GM18526 (cell line): ENCODE measurements around the gene CUL1.

Experiments used
- POLR2A ChIP-seq: IDR thresholded peaks from 3 replicates; pipeline ENCODE4 v1.6.1; 2011; ENCODE audit not compliant: insufficient read length; ENCODE audit errors: extremely low read depth

CUL1 gene

GRCh38 chr7:148753224-148753623, 54.5 kb downstream of the CUL1 start:
- TF ChIP-seq POLR2A: no peak

- no peak for TF ChIP-seq POLR2A
Measured at GRCh38 chr7:148754912-148755311, 56.2 kb downstream of the CUL1 start.

DNA sequence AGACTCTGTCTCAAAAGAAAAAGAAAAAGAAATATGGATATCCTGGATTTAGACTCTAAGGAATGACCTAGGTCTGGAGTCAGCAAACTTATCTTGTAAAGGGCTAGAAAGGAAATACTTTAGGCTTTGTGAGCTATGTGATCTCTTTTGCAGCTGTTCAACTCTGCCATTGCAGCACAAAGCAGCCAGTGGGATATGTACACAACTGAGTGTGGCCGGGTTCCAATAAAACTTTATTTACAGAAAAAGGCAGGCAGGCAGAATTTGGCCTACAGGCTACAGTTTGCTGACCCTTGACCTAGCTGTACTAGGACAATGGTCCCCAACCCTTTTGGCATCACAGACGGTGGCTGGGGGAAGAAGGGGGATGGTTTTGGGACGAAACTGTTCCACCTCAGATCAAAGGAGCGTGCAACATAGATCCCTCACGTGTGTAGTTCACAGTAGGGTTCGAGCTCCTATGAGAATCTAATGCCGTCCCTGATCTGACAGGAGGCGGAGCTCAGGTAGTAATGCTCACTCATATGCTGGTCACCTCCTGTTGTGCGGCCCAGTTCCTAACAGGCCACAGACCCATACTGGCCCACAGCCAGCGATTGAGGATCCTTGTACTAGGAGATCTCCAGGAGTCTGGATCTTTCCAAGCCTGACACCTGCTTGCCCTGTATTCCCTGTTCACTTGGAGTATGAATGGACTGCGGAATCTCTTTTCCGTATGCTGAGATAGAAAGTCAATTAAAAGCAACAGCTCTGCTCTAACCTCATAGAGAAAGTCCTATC, 63.0 kb downstream of the CUL1 start:
- TF ChIP-seq POLR2A: no peak

GRCh38 chr7:148763622-148764021, 64.9 kb downstream of the CUL1 start:
- no peak for TF ChIP-seq POLR2A

DNA sequence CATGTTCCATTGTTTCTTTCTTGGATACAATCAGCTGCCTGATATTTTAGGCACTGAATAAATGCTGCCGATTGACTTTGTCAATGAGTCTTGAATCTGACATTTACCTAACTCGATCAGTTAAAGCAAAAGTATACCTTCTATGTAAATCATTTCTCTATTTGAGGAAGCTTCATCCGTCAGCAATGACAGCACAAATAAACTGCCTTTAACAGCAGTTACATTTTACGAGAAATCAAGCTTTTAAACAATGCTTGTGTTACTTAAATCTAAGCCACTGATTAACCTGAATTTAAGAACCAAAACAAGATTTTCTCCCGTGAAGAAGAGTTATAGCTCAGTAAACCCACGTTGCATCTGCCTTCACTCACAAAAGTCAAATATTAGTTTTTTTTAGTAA, 71.3 kb downstream of the CUL1 start:
- no peak for TF ChIP-seq POLR2A

DNA sequence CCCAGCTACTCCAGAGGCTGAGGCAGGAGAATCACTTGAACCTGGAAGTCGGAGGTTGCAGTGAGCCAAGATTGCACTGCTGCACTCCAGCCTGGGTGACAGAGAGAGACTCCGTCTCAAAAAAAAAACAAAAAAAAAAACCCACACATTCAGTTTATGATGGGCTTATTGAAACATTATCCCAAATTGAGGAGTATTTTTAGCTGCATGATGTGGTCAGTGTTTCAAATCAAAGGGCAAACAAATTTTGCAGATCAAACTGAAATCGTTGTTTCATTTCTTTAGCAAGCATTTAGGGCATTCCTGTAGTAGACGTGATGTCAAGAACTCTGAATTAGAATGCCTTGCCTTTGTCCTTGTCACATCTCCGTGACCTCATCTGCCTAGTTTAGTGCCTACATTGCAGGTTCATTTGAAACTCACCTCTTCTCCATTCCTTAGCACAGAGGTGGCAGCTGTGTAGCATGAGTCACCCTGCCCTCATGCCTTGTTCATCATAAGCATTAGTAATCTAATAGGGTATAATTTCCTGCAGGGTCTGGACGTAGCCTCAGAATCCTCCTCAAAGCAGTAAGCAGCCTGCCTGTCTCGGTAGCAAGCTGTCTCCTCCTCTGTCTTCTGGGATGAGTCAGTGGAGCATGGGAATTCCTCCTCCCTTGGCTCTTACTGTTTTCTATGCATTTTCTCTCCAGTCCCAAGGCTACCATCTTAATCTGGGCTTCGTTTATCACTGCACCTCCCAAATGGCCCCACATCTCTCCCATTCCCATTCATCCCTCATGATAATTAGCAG, 73.8 kb downstream of the CUL1 start:
- TF ChIP-seq POLR2A: no peak

- no peak for TF ChIP-seq POLR2A
Measured at GRCh38 chr7:148773334-148773733, 74.6 kb downstream of the CUL1 start.

DNA sequence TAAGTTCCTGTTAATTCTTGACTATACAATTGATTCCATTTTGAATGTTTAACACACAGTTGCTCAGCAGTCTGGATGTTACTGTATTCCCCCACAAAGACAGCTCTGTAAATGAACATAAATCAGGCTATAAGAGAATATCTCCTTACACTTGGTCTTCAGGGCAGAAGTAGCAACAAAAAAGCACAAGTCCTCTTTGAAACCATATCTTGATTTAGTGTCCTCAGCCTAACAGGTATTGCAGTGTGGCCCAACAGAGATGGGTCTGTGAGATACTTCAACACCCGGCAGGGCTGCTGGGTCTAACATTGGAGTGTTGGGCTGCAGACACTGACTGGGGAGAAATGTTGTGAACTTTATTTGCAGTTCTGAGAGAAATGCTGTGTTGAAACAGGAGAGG, 75.8 kb downstream of the CUL1 start:
- TF ChIP-seq POLR2A: no peak

DNA sequence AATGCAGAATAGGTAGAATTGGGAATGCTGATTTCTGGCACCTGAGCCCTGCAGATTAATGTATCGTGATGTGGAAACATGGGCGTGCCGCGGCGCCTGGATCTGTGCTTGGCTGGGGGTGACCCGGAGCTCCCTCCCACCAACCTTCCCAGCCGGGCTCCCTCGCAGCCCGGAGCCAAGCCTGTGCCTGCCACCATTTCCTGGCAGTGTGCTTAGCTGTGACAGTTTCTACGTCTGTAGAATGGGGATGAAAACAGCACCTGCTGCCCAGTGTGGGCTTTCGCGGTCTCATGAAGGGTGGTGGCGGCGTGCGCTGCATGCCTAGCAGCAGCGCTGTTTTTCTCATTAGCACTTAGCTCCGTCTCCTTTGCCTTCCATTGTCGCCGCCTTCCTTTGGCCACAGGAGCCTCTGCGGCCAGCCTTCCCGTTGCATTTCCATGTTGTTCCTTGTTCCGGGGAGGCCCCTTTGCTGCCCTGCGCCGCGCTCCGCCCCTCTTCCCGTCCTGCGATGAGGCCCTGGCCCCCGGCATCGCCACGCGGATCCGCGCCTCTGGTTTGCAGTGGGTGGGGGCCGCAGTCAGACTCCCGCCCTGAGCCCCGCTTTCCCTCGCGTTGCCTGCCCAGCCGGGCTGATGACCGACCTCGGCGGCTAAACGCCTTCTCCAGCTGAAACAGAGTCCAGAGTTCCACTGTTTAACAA, 84.2 kb downstream of the CUL1 start:
- no peak for TF ChIP-seq POLR2A

GRCh38 chr7:148783801-148784527, 85.3 kb downstream of the CUL1 start:
- TF ChIP-seq POLR2A: no peak

DNA sequence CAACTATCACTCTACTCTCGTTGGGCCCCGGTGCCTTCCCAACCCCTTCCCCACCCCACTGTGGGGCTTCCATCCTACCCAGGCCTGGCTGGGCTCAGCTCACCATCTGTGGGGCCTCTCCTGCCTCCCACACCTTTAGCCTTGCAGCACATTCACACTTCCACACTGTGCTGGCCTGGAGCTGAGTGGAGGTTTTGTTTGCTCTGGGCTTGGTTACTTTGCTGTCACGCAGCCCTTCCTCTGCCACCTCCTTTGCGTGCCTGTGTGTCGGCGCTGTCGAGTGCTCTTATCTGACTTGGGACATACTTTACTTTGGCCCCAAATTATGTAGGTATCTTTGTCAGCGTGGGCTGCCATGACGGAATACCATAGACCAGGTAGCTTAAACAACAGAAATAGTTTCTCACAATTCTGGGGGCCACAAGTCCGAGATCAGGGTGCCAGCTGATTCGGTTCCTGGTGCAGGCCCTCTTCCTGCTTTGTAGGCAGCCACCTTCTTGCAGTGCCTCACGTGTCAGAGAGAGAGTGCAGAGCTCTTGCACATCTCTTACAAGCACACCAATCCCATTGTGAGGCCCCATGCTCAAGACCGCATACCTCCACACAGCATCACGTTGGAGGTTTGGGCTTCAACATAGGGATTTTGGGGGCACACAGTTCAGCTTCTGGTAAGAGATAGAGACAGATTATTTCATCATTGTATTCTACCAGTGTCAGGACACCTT, 89.0 kb downstream of the CUL1 start:
- TF ChIP-seq POLR2A: no peak

DNA sequence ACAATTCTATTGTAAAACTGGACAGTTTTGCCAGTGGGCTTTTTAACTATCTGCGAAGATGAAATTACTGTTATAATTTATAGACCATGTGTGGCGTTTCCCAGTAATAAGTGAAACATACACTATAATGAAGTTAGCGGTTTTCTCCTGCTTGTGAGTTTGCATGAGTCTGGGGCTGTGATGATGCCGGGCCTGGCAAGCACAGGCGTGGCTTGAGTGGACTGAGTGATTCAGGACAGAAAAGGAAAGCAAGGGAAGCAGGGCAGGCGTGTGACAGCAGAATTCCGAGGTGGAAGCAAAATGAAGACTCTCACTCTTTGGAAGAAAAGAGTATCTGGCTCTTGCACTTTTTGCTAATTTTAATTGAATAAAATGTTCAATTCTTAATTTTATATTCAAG, 90.5 kb downstream of the CUL1 start:
- no peak for TF ChIP-seq POLR2A

DNA sequence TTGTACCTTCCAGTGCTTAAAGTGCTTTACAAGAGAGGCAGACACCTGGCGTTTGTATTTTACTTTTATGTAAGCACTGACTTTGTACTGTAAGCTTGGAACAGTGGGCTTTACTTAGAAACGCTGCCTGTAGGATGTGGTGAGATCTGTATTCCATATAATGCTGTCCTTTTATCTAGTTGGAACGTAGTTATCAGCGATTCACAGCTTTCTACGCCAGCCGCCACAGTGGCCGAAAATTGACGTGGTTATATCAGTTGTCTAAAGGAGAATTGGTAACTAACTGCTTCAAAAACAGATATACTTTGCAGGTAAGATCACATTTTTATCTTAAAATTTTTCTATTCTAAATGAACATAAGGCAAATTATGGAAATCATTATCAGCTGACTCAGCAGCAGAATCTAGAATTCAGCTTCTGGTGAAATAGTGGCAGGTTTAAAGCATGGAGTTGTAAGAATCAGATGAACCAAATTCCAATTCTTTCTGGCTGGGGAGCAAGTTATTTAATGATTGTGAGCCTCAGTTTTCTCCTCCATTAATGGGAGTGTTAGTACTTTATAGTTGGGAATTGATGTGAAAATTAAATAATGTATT, 91.5 kb downstream of the CUL1 start:
- no peak for TF ChIP-seq POLR2A

- no peak for TF ChIP-seq POLR2A
Measured at GRCh38 chr7:148790850-148791249, 92.1 kb downstream of the CUL1 start.
